Measurements from ENCODE around the gene APC.

DNA sequence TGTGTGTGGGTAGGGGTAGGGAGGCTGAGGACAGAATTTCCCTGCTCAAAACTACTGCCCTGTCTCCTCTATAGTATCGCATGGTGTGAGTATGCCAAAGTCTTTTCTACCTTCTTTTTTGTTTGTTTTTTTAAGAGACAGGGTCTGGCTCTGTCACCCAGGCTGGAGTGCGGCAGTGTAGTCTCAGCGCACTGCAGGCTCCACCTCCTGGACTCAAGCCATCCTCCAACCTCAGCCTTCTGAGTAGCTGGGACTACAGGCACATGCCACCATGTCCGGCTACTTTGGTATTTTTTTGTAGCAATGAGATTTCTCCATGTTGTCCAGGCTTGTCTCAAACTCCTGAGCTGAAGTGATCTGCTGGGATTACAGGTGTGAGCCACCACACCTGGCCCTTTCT, 125.9 kb downstream of the APC start:
- TF ChIP-seq, protein P1, sequence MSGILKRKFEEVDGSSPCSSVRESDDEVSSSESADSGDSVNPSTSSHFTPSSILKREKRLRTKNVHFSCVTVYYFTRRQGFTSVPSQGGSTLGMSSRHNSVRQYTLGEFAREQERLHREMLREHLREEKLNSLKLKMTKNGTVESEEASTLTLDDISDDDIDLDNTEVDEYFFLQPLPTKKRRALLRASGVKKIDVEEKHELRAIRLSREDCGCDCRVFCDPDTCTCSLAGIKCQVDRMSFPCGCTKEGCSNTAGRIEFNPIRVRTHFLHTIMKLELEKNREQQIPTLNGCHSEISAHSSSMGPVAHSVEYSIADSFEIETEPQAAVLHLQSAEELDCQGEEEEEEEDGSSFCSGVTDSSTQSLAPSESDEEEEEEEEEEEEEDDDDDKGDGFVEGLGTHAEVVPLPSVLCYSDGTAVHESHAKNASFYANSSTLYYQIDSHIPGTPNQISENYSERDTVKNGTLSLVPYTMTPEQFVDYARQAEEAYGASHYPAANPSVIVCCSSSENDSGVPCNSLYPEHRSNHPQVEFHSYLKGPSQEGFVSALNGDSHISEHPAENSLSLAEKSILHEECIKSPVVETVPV (CRISPR knock-in tag; IDR thresholded peaks at IDR 0.05) = no peak
- TF ChIP-seq OSR1 (CRISPR knock-in tag; IDR thresholded peaks at IDR 0.05) = no peak
- no peak for TF ChIP-seq ZFP3 (CRISPR knock-in tag; IDR thresholded peaks at IDR 0.05)
- no peak for TF ChIP-seq TOX (CRISPR knock-in tag; IDR thresholded peaks at IDR 0.05; ENCODE audit: borderline replicate concordance)
- no peak for TF ChIP-seq CREB5 (CRISPR knock-in tag; IDR thresholded peaks at IDR 0.05; ENCODE audit: low read depth)
- TF ChIP-seq ESRRG (CRISPR knock-in tag; IDR thresholded peaks at IDR 0.05) = no peak

Measured in SK-N-SH treated with all-trans-retinoic acid at 6 μM for 48 hours (cell line).